ENCODE measurements around the gene RAB9B. TPM values are rescaled to one million over a fixed set of nuclear protein-coding genes. Genes with fewer than 3 reads are reported as not detected.

RAB9B gene
- total RNA-seq, 1 experiment from 2014 or later = 0.05 TPM

- Histone ChIP-seq H3K9ac (ENCODE audit: low read length) (no peak overlapping the region), H3K4me1 (ENCODE audit: control insufficient read depth in 1 of 2, insufficient read depth in 2 of 2, low read length in 2 of 2) (no peaks in the 10 kb centered on the region), H3K4me3 (replicated peaks in 1 of 2; ENCODE audit: low read depth in 1 of 2, low read length in 2 of 2) (no peak overlapping the region), H3K27ac (ENCODE audit: low read depth, low read length) (no peak overlapping the region), H3K4me2 (ENCODE audit: low read length) (no peak overlapping the region), H3K9me3 (ENCODE audit: control insufficient read depth in 1 of 2, insufficient read depth in 1 of 2, low read depth in 1 of 2, low read length in 2 of 2) (no peaks in the 10 kb centered on the region), H4K20me1 (ENCODE audit: insufficient read depth) (no peaks in the 10 kb centered on the region), H3K27me3 (ENCODE audit: insufficient read depth, low read length) (peaks cover 8% of the 10 kb centered on the region; the same call in 1 of the 2 replicates), H3K79me2 (ENCODE audit: insufficient read depth, low read length) (no peaks in the 10 kb centered on the region), H3K36me3 (ENCODE audit: control insufficient read depth in 1 of 2, insufficient read depth in 2 of 2, low read length in 2 of 2) (no peaks in the 10 kb centered on the region), H3K9me2 (ENCODE audit: insufficient read depth) (no peaks in the 10 kb centered on the region), H2AFZ (ENCODE audit: low read depth, low read length, poor library complexity, severe bottlenecking) (no peak overlapping the region)
- no peak for TF ChIP-seq YY1 (IDR thresholded peaks at IDR 0.05; ENCODE audit: extremely low read depth, insufficient replicate concordance, low read depth, low read length)
- no peak for TF ChIP-seq JUND (IDR thresholded peaks at IDR 0.05)
- TF ChIP-seq ATF3 (IDR thresholded peaks at IDR 0.05) = no peak
- no TSS peak for BruUV-seq (replicated peaks)
- intact Hi-C loops (cut with micrococcal nuclease) = no loop called here
- ATAC-seq (no peak), DNase-seq (ENCODE audit: low read depth, low spot score) (no peak)
- ChIA-PET RAD21 (ENCODE audit: low non-redundant PET in 1 of 2, low total read pairs in 2 of 2, uncharacterized antibody in 2 of 2, unreplicated experiment in 2 of 2) (no interaction called here), CTCF (no interaction called here), POLR2A (no interaction called here)
These were observed 51.0 kb downstream of the RAB9B start for GRCh38 chrX:103781062-103781402.

GRCh38 chrX:103780336-103781061, 51.6 kb downstream of the RAB9B start:
- BruUV-seq (replicated peaks) = no TSS peak
- POLR2A ChIA-PET = no interaction called here
- no peak for ATAC-seq
- Histone ChIP-seq H3K27ac (ENCODE audit: low read depth, low read length) (no peak overlapping the region), H3K79me2 (ENCODE audit: insufficient read depth, low read length) (no peaks in the 10 kb centered on the region), H3K9me3 (ENCODE audit: control insufficient read depth in 1 of 2, insufficient read depth in 1 of 2, low read depth in 1 of 2, low read length in 2 of 2) (no peaks in the 10 kb centered on the region), H4K20me1 (ENCODE audit: insufficient read depth) (no peaks in the 10 kb centered on the region), H3K27me3 (ENCODE audit: insufficient read depth, low read length) (peaks cover 8% of the 10 kb centered on the region; the same call in 1 of the 2 replicates), H3K4me2 (ENCODE audit: low read length) (no peak overlapping the region), H3K9me2 (ENCODE audit: insufficient read depth) (no peaks in the 10 kb centered on the region), H3K36me3 (ENCODE audit: control insufficient read depth in 1 of 2, insufficient read depth in 2 of 2, low read length in 2 of 2) (no peaks in the 10 kb centered on the region), H3K4me1 (ENCODE audit: control insufficient read depth in 1 of 2, insufficient read depth in 2 of 2, low read length in 2 of 2) (no peaks in the 10 kb centered on the region), H3K9ac (ENCODE audit: low read length) (no peak overlapping the region), H2AFZ (ENCODE audit: low read depth, low read length, poor library complexity, severe bottlenecking) (no peak overlapping the region), H3K4me3 (replicated peaks in 1 of 2; ENCODE audit: low read depth in 1 of 2, low read length in 2 of 2) (no peak overlapping the region)
- RAD21 ChIA-PET (ENCODE audit: low non-redundant PET in 1 of 2, low total read pairs in 2 of 2, uncharacterized antibody in 2 of 2, unreplicated experiment in 2 of 2) = no interaction called here
- intact Hi-C loops (cut with micrococcal nuclease) = no loop called here
- CTCF ChIA-PET = no interaction called here
- no peak for DNase-seq (ENCODE audit: low read depth, low spot score)
- TF ChIP-seq, protein P1, sequence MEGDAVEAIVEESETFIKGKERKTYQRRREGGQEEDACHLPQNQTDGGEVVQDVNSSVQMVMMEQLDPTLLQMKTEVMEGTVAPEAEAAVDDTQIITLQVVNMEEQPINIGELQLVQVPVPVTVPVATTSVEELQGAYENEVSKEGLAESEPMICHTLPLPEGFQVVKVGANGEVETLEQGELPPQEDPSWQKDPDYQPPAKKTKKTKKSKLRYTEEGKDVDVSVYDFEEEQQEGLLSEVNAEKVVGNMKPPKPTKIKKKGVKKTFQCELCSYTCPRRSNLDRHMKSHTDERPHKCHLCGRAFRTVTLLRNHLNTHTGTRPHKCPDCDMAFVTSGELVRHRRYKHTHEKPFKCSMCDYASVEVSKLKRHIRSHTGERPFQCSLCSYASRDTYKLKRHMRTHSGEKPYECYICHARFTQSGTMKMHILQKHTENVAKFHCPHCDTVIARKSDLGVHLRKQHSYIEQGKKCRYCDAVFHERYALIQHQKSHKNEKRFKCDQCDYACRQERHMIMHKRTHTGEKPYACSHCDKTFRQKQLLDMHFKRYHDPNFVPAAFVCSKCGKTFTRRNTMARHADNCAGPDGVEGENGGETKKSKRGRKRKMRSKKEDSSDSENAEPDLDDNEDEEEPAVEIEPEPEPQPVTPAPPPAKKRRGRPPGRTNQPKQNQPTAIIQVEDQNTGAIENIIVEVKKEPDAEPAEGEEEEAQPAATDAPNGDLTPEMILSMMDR (IDR thresholded peaks at IDR 0.05 in 2 of 3, conservative IDR thresholded peaks at IDR 0.05 in 1 of 3; ENCODE audit: borderline replicate concordance in 1 of 3, insufficient read depth in 1 of 3, low read depth in 2 of 3, low read length in 2 of 3) = no peak
- TF ChIP-seq RAD21 (IDR thresholded peaks at IDR 0.05; ENCODE audit: low read depth) (no peak), CBX3 (IDR thresholded peaks at IDR 0.05; ENCODE audit: low read depth) (no peak), JUND (IDR thresholded peaks at IDR 0.05) (no peak), REST (IDR thresholded peaks at IDR 0.05; ENCODE audit: low read depth) (no peak), YY1 (IDR thresholded peaks at IDR 0.05; ENCODE audit: extremely low read depth, insufficient replicate concordance, low read depth, low read length) (no peak), EZH2phosphoT487 (IDR thresholded peaks at IDR 0.05; ENCODE audit: borderline replicate concordance) (no peak), POLR2A (IDR thresholded peaks at IDR 0.05; ENCODE audit: borderline replicate concordance, extremely low read depth, insufficient read depth, insufficient read length) (no peak), TCF7L2 (IDR thresholded peaks at IDR 0.05; ENCODE audit: borderline replicate concordance, extremely low read depth, insufficient read depth, insufficient read length) (no peak), ZFX (IDR thresholded peaks at IDR 0.05) (no peak)

All from HCT116 (cell line).